Muscle of leg (tissue), 11 donors: ENCODE results near the gene NPS. TPM values are rescaled to one million over a fixed set of nuclear protein-coding genes. Genes with fewer than 3 reads are reported as not detected.

Experiments
- DNase-seq: peaks from one replicate; pipeline ENCODE4 v3.0.0; 2013
- H3K27ac ChIP-seq: one replicate; pipeline ENCODE4 v1.5.1; 2013; ENCODE audit warnings: mild to moderate bottlenecking, low read length, control low read depth
- H3K27me3 ChIP-seq: one replicate; pipeline ENCODE4 v1.6.1; 2013; ENCODE audit warnings: low read length; ENCODE audit not compliant: control insufficient read depth, insufficient read depth
- H3K36me3 ChIP-seq: one replicate; pipeline ENCODE4 v1.6.1; 2013; ENCODE audit warnings: low read length; ENCODE audit not compliant: control insufficient read depth, insufficient read depth
- H3K4me1 ChIP-seq: one replicate; pipeline ENCODE4 v1.6.1; 2013; ENCODE audit warnings: low read length; ENCODE audit not compliant: control insufficient read depth, insufficient read depth
- H3K4me3 ChIP-seq: one replicate; pipeline ENCODE4 v1.5.1; 2013; ENCODE audit warnings: low read length, control low read depth
- H3K9me3 ChIP-seq: replicated peaks from 2 replicates; pipeline ENCODE4 v1.6.1; 2013; ENCODE audit warnings: low read depth, low read length; ENCODE audit not compliant: control insufficient read depth
- WGBS: methylation state at CpG from one replicate; pipeline ENCODE4 v1.1.5; 2013; ENCODE audit warnings: missing lambda C conversion rate; ENCODE audit not compliant: insufficient coverage; 5-methylcytosine and 5-hydroxymethylcytosine counted together
- polyA plus RNA-seq, 8 donors: library from polyadenylated mRNA; unstranded; fragments of 120-200 nt; gene quantifications; one replicate each; pipeline versions ENCODE4 v1.2.1 to v1.2.3, GENCODE V29; 2013; ENCODE audit warnings: inconsistent platforms in 1 of 8, low replicate concordance in 1 of 8; ENCODE audit not compliant: insufficient read length in 8 of 8, insufficient read depth in 1 of 8
- total RNA-seq: library from RNA; stranded (reverse); fragments of 120-200 nt; gene quantifications from one replicate; pipeline ENCODE4 v1.2.4, GENCODE V29; 2013

Gene NPS
- total and polyA plus RNA-seq, 9 donors: not detected

DNA sequence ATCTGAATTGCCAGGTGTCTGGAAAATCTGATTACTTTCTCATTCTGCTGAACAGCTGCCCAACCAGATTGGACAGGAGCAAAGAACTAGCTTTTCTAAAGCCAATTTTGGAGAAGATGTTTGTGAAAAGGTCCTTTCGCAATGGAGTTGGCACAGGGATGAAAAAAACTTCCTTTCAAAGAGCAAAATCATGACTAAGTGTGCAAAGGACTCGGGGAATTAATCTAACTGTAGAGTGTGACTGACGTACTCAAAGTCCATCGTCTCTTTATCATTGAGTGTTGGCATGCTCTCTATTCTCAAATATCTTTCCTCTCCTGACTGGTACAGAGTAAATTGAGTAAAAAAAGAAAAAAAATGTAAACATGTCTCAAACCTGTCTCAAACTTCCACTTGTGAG is 3.3 kb downstream of the NPS start:
- no peaks in the 10 kb centered on the region for H3K9me3 ChIP-seq
- no peak overlapping the region for H3K4me3 ChIP-seq
- no CpG with 5 or more reads among the region's 4 CpGs for WGBS

GRCh38 chr10:127553417-127553816 is 4.3 kb downstream of the NPS start:
- 89% methylated on average over 4 of the region's 7 CpGs for WGBS
- no peaks in the 10 kb centered on the region for H3K27me3 ChIP-seq
- no peaks in the 10 kb centered on the region for H3K36me3 ChIP-seq
- H3K4me1 ChIP-seq: no peaks in the 10 kb centered on the region
- H3K4me3 ChIP-seq: no peak overlapping the region
- H3K9me3 ChIP-seq: no peaks in the 10 kb centered on the region
- H3K27ac ChIP-seq: no peak overlapping the region
- no peak for DNase-seq

More for the DNA sequence above, 3.3 kb downstream of the NPS start:
- H3K27me3 ChIP-seq: no peaks in the 10 kb centered on the region
- H3K4me1 ChIP-seq: no peaks in the 10 kb centered on the region
- no peak overlapping the region for H3K27ac ChIP-seq
- DNase-seq: no peak
- H3K36me3 ChIP-seq: no peaks in the 10 kb centered on the region

DNA sequence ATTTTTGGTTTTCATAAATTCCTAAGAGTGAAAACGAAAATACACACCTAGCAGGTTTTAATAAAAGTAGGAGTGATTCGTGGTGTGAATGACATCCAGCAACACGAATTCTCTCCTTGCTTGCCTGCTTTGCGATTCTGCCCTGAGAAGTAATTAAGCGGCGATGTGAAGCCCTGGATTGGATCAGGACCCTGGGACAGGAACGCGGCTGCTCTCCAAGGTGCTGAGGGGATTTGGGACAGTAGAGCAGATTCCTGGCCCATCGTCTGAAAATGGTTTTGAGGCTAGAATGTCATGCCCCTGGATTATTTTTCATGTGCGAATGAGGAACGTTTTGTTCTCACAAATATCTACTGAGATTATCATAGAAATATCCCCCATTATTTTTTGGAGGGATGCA is 7.8 kb downstream of the NPS start:
- no peak overlapping the region for H3K4me3 ChIP-seq
- no peaks in the 10 kb centered on the region for H3K9me3 ChIP-seq
- H3K36me3 ChIP-seq: no peaks in the 10 kb centered on the region
- DNase-seq: peak; percentile 72
- H3K27ac ChIP-seq: no peak overlapping the region
- no peaks in the 10 kb centered on the region for H3K4me1 ChIP-seq
- 5% methylated on average over 5 of the region's 11 CpGs for WGBS
- H3K27me3 ChIP-seq: no peaks in the 10 kb centered on the region

DNA sequence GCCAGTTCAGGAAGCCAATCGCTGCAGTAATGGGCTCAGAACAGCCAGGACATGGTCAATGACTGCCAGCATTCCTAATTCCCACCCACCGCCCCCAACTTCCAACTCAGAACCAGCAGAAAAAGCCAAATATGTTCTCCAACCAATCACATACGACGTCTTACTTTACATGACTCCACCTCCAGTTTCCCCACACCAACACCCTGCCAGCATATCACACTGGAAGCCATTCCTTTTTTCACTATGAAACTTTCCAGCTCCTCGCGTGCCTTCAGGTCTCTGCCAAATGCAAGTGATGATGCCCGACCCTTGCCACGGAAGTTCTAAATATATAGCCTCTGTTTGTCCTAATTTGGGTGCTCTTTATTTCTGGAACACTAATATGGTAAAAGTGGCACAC is 12.5 kb downstream of the NPS start:
- DNase-seq: no peak
- H3K4me3 ChIP-seq: no peak overlapping the region
- no peaks in the 10 kb centered on the region for H3K4me1 ChIP-seq
- 59% methylated on average over 4 of the region's 8 CpGs for WGBS
- no peak overlapping the region for H3K27ac ChIP-seq
- H3K27me3 ChIP-seq: no peaks in the 10 kb centered on the region
- no peaks in the 10 kb centered on the region for H3K9me3 ChIP-seq
- H3K36me3 ChIP-seq: no peaks in the 10 kb centered on the region

DNA sequence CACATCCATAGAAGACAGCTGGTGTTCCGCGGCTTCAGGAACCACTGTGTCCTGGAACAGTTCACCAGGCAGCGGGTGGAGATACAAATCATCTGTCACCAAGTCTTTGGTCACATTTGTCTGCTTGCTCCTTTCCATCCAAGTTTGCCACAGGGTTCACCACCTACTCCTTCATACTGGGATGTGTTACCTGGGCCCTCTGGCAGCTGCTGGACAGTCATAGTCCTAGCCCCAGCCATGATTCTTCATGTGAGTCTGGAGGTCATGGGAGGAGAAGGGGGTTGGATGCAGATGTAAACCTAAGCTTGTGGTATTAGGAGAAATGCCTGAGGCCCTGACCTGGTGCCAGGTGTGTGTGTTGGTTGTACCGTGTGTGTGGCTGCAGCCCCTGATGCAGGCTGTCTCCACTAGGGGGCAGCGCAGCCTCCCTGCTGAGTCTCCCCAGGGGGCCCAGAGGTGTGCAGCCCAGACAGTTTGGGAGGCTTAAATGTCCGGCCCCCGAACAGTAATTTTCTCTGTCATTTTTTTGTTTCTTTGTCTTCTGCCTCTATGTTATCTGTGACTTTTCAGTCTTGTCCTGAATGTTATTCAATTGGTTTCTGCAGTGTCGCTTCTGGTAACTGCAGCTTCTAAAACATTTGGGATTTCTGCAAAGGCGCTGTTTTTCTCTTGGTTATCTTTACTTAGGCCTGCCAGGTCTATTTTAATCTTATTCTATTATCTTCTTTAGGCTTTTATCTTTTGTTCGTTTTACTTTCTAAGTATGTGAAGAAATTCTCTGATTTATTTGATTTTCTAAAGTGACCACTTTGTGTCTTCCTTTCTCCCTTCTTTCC is 14.8 kb downstream of the NPS start:
- DNase-seq: no peak
- Histone ChIP-seq H3K36me3 (no peaks in the 10 kb centered on the region), H3K4me1 (no peaks in the 10 kb centered on the region), H3K27me3 (no peaks in the 10 kb centered on the region), H3K27ac (no peak overlapping the region), H3K9me3 (no peaks in the 10 kb centered on the region), H3K4me3 (no peak overlapping the region)
- WGBS: 66% methylated on average over 5 of the region's 10 CpGs

DNA sequence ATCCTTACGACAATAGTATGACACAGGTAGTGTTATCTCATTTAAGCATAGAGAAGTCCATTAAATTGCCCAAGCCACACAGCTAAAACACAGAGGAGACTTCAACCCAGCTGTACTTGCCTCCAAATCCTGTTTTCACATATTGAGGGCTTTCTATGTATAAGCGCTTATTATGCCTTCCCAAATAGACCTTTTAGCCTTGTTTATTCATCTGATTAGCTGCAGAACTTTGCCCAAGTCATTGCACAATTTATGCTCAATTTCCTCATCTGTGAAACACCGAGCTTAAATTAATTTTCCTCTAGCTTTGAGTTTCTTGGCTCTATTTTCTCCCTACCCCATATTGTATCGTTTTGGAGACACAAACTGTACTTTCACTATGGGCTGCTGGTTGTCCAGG is 15.5 kb downstream of the NPS start:
- no peak for DNase-seq
- WGBS: 84% methylated on average over 3 of the region's 4 CpGs
- no peak overlapping the region for H3K27ac ChIP-seq

DNA sequence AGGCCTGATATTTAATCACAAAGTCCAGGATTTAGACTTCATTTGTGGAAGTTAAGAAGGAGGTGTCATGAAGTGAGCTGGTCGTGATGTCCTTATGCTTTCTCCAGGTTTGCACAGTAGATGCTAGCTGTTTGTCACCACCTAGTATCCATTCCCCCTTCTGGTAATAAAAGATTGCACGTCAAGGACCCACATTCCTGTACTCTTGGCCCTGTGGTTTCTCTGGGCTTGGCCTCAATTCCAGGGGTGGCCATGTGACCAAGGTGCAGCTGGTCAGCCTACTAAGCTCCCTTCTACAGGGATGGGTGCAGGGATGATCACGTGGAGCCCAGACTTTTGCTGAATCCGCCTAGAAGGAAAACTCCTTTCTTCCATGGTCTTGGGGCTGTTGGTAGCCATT is 16.5 kb downstream of the NPS start:
- H3K9me3 ChIP-seq: no peaks in the 10 kb centered on the region
- no peak for DNase-seq
- H3K27ac ChIP-seq: no peak overlapping the region
- no peak overlapping the region for H3K4me3 ChIP-seq
- WGBS: 70% methylated on average over 3 of the region's 4 CpGs
- H3K4me1 ChIP-seq: no peaks in the 10 kb centered on the region
- no peaks in the 10 kb centered on the region for H3K36me3 ChIP-seq
- H3K27me3 ChIP-seq: no peaks in the 10 kb centered on the region

More for the DNA sequence above, 15.5 kb downstream of the NPS start:
- H3K9me3 ChIP-seq: no peaks in the 10 kb centered on the region
- no peaks in the 10 kb centered on the region for H3K27me3 ChIP-seq
- H3K4me3 ChIP-seq: no peak overlapping the region
- no peaks in the 10 kb centered on the region for H3K4me1 ChIP-seq
- H3K36me3 ChIP-seq: no peaks in the 10 kb centered on the region

GRCh38 chr10:127569210-127569609 is 20.1 kb downstream of the NPS start:
- 100% methylated on average over 1 of the region's 4 CpGs for WGBS
- no peaks in the 10 kb centered on the region for H3K36me3 ChIP-seq
- no peak overlapping the region for H3K27ac ChIP-seq
- no peaks in the 10 kb centered on the region for H3K27me3 ChIP-seq
- H3K4me1 ChIP-seq: no peaks in the 10 kb centered on the region
- no peak overlapping the region for H3K4me3 ChIP-seq
- peaks cover 10% of the 10 kb centered on the region for H3K9me3 ChIP-seq
- no peak for DNase-seq

- no peak overlapping the region for H3K4me3 ChIP-seq
- peaks cover 10% of the 10 kb centered on the region for H3K9me3 ChIP-seq
- H3K27ac ChIP-seq: no peak overlapping the region
- no peaks in the 10 kb centered on the region for H3K4me1 ChIP-seq
- no CpG with 5 or more reads among the region's 3 CpGs for WGBS
- no peak for DNase-seq
- H3K36me3 ChIP-seq: no peaks in the 10 kb centered on the region
- H3K27me3 ChIP-seq: no peaks in the 10 kb centered on the region
Observed at GRCh38 chr10:127570036-127570435, 20.9 kb downstream of the NPS start.

DNA sequence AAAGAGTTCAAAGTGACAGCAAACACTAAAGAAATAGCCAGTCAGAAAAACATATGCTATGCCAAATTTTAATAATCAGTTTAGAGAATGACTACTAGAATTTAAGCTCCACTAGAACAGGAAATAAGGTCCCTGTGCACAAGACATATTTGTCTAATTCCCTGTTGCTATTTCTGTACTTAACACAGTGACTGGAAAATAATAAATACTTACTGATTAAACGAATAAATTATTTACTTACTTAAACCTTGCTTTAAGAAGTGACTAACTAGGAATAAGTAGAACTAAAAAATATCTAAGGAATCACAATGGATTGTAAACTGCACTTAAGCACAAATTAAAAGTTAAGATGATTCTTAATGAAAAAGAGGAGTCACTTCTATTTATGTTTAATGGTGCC is 22.3 kb downstream of the NPS start:
- H3K27ac ChIP-seq: no peak overlapping the region
- peaks cover 10% of the 10 kb centered on the region for H3K9me3 ChIP-seq
- WGBS: no CpG with 5 or more reads among the region's 1 CpG
- no peak for DNase-seq
- no peaks in the 10 kb centered on the region for H3K36me3 ChIP-seq
- H3K4me3 ChIP-seq: no peak overlapping the region
- peaks cover 5% of the 10 kb centered on the region for H3K4me1 ChIP-seq
- H3K27me3 ChIP-seq: no peaks in the 10 kb centered on the region
